Mucosa of gallbladder (tissue), 1 donor: ENCODE results near the gene ULK4. TPM values are rescaled to one million over a fixed set of nuclear protein-coding genes. Genes with fewer than 3 reads are reported as not detected.
"Not testable (repeated sequence)": the region's sequence is repeated elsewhere in the genome, so short reads cannot be mapped to it uniquely, and the experiment has no call there.

Experiments
- DNase-seq: peaks from one replicate; pipeline ENCODE4 v3.0.0-alpha.2; 2020; ENCODE audit warnings: low spot score
- total RNA-seq: library from RNA; stranded (reverse); gene quantifications from one replicate; pipeline ENCODE4 v1.2.1, GENCODE V29; 2021
- donor health status: DM: no; HTN: no; CAD: no.

The ULK4 gene
- total RNA-seq, 1 donor from 2014 or later: 9.8 TPM

DNA sequence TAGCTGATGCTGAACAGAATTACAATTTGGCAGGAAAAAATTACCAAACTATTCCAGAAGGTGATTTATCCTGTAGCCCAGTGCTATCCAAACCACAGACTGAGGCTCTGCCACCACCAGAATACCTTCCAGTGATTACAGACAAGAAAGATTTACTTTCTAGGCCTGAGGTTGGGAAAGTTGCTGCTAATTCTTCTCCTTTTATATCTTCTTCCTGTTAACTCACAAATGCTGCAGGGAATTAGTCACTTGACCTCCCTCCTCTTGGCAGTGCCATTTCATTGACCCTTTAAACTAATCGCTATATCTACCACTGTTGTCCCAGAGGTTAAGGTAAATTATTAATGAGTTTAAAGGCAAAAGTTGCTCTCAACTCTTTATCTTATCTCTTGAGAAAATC, 644.2 kb downstream of the ULK4 start:
- peak; percentile 16 for DNase-seq

DNA sequence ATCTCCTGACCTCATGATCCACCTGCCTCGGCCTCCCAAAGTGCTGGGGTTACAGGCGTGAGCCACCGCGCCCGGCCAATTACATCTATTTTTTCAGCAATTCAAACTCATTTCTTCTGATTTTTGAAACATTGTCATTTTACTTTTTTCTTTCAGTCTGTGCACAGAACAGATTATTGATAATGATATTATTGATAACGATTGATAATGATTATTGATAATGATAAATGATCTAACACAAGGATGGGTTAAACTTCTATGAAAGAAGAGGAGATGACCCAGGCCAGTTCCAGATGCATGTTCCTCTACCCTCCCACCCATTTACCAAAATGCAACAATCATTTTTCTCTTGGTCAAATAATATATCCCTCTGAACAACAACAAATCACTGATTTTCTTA, 644.6 kb downstream of the ULK4 start:
- no peak for DNase-seq

DNA sequence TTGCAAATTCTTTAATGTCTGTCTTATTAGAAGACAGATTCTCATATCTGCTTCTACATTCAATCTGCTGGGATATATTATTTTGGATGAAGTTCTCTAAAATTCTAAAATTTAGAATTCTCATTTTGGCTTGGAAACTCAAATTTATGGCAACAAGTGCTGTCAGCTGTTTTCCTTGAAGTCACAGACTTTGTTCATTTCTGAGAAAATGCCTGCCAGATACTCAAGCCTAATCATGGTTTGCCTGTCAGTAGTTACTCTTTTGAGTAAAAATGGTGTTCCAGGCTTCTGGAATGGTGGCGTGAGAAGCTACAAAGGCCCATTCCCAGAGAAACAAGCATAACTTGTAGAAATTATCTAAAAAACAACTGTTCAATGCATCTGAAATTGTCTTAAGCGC, 646.8 kb downstream of the ULK4 start:
- DNase-seq: no peak

DNA sequence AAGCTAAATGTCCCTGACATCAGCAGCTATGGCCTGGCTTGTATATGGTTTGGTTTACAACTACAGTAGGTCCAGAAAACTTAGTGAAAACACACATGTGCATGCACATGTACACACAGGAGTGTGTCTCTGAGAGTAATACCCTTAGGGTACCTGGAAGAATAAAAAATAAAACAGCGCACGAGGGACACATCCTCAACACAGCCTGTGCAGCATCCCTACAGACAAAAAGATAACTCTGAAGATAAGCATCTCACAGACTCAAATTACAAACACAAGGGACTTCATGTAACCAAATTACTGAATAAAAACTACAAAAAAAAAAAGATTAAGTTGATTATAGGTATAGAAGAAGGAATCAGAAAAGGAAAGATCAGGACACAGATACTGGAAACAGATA, 653.8 kb downstream of the ULK4 start:
- DNase-seq: no peak

- DNase-seq: no peak
Observed at GRCh38 chr3:41307065-41307464, 654.8 kb downstream of the ULK4 start.

DNA sequence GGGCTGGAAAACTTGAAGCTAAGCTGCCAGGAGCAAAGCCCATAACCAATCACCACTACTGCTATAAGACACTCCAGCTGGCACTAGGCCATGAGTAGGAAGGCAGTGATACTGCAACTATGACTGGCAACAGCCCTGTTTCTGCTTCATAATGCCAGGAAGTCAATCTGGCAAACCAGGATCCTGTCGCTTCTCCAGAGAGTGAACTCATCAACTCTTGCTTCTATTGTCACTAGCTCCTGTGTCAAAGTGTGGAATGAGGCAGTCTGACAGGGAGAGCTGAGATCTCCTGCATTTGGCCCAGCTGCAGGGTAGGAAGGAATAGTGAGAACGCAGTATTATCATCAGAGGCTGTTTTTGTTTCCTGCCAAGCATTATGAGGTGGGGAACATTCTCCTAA, 657.3 kb downstream of the ULK4 start:
- DNase-seq: no peak

GRCh38 chr3:41302295-41302694, 659.6 kb downstream of the ULK4 start:
- DNase-seq: no peak

DNA sequence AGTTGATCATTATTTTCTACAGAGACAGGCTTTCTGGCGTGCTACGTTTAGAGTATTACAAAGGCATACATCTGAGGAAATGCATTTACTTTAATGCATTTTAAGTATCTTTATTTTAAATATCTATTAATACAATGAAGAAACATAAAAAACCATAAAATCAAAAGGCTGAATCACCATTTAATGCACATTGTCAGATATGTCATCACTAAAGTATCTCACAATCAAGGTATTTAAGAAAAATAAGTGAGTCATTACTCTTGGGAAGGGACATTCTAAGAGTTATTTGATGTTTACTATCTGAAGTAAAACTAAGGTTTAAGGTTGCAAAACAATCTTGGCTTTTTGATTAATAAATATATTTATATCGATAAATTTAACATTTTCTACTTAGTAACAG, 660.4 kb downstream of the ULK4 start:
- no peak for DNase-seq

DNA sequence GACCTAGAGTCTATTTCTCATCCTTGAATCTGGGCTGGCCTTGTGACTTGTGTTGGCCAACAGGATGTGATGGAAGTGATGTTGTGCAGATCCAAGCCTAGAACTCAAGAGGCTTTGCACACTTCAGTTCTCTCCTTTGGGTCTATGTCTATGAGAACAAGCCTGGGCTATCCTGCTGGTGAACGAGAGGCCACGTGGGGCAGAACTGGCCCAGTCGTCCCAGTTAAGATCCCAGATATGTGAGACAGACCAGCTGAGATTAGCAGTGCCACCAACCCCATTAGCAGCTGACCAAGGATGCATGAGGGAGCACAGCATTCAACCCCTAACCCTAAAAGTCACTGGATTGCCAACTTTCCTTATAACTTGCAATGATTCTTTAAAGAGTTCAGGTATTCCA, 662.9 kb downstream of the ULK4 start:
- no peak for DNase-seq

- DNase-seq: no peak
Observed at GRCh38 chr3:41297750-41298149, 664.2 kb downstream of the ULK4 start.

DNA sequence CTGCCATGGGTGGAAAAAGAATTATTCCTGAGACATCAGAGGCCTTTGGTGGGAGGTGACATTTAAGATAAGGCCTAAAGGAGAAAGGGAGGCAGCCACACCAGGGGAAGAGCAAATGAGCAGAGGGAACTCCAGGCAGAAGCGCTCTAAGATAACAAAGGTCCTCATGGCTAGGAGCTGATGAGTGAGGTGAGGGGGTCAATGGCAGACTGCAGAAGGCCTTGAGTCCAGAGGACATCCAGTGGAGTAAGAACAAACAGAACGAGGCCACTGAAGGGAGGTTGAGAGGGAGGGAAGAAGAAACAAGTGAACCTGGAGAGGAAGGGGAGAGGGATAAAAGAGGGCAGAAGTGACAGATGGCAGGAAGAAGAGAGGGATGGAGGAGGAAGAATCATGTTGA, 665.3 kb downstream of the ULK4 start:
- DNase-seq: no peak

DNA sequence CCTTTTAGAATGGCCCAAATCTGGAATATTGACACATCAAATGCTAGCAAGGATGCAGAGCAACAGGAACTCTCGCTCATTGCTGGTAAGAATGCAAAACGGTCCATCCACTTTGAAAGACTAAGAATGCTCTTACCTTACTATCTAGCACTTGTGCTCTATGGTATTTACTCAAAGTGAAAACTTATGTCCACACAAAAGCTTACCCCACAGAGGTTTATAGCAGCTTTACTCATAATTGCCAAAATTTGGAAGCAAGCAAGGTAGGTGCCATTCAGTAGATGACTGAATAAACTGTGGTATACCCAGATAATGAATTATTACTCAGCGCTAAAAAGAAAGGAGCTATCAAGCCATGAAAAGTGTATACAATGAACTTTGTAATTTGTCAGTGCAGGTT, 666.2 kb downstream of the ULK4 start:
- no peak for DNase-seq

- no peak for DNase-seq
Observed at GRCh38 chr3:41293169-41293681, 668.7 kb downstream of the ULK4 start.

GRCh38 chr3:41290736-41291135, 671.2 kb downstream of the ULK4 start:
- DNase-seq: no peak

DNA sequence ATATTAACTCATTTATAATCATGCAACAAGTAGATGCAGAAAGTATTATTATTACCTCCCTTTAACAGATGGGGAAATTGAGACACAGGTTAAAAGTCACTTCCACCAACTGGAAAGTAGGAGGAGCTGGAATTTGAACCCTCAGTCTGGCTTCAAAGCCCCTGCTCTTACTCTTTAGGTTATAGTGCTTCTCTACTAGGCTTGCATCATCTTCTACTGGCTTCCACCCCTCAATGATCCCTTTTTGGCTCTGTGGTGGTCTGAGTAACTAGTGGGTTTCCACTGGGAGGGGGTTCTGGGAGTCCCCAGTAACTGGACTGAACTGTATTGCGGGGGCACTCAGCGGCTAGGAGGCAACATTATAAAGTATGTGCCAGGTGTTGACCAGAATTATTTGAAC, 671.6 kb downstream of the ULK4 start:
- DNase-seq: no peak

GRCh38 chr3:41288785-41289184, 673.1 kb downstream of the ULK4 start:
- DNase-seq: no peak

- no peak for DNase-seq
Observed at GRCh38 chr3:41286305-41286704, 675.6 kb downstream of the ULK4 start.

DNA sequence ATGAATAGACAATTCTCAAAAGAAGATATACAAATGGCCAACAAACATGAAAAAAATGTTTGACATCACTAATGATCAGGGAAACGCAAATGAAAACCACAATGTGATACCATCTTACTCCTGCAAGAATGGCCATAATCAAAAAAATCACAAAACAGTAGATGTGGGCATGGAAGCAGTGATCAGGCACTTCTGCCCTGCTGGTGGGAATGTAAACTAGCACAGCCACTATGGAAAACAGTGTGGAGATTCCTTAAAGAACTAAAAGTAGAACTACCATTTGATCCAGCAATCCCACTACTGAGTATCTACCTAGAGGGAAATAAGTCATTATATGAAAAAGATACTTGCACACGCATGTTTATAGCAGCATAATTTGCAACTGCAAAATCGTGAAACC, 677.0 kb downstream of the ULK4 start:
- not testable (repeated sequence) for DNase-seq

DNA sequence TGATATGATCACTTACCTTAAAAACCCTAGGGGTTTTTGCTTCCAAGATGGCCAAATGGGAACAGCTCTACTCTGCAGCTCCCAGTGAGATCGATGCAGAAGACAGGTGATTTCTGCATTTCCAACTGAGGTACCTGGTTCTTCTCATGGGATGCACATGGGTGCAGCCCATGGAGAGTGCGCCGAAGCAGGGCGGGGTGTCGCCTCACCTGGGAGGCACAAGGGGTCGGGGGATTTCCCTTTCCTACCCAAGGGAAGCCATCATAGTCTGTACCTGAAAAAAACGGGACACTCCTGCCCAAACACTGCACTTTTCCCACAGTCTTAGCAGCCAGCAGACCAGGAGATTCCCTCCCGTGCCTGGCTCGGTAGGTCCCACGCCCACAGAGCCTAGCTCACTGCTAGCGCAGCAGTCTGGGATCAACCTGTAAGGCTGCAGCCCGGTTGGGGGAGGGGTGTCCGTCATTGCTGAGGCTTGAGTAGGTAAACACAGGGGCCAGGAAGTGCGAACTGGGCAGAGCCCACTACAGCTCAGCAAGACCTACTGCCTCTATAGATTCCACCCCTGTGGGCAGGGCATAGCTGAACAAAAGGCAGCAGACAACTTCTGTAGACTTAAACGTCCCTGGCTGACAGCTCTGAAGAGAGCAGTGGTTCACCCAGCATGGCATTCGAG, 684.0 kb downstream of the ULK4 start:
- DNase-seq: no peak

- DNase-seq: no peak
Observed at GRCh38 chr3:41276191-41276590, 685.7 kb downstream of the ULK4 start.

DNA sequence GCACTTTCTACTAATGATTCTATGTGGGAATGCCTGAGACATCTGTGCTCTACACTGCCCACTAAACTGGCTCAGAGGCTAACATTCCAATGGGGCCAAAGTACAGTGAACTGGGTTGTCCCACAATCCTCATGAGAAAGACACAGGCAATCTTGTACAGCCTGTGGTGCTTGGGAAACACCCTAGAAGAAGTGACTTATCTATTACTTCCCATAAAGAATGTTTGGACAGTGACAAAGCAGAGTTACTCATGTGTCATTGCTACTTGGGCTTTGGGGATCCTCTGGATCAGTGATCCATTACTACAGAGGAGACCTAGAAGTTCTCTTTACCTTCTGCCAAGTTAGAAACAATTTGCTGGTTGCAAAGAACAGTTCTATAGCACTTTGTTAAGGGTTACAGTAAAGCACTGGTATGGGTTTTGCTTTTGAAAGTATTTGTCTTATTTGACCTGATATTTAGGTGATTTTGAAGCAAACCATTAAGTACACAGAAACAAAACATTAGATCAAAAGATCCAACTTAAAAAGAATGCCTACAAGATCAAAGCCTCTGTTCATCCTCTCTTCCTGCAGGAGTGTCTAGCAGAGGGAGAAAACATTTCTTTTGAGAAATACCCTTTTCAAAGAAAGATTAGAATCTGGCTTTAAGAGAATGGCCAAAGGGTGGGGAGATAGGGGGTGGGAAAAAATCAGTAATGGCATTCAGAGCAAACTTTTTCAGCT, 686.8 kb downstream of the ULK4 start:
- DNase-seq: peak; percentile 12

- no peak for DNase-seq
Observed at GRCh38 chr3:41272667-41273066, 689.2 kb downstream of the ULK4 start.

DNA sequence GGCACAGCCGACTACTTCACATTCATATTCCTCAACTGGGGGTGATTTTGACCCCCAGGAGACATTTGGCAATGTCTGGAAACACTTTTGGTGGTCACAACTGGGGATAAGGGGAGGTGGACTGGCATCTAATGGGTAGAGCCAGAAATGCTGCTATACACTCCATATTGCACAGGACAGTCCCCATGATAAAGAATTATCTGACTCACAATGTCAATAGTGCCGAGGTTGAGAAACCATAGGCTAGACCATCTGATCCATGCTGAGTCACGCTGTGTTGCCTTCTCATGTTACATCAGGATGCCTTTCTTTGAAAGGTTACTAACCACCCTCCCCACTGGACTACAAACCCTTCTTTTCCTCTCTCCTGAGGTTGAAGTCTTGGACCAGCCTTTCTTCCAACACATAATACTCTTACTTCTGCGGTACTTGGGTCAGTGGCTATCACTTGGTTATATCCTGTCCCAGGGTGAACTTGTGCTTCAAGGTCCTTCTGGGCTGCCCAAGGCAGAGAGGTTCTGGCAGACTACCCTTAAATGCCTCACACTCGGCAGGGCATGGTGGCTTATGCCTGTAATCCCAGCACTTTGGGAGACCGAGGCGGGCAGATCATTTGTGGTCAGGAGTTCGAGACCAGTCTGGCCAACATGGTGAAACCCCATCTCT, 693.8 kb downstream of the ULK4 start:
- DNase-seq: no peak
